ENCODE measurements around the gene PTPRN2.
"Not testable (repeated sequence)": the region's sequence is repeated elsewhere in the genome, so short reads cannot be mapped to it uniquely, and the experiment has no call there.

PTPRN2 gene

GRCh38 chr7:157905651-157906461 is 681.8 kb downstream of the PTPRN2 start:
- TF ChIP-seq, protein P1, sequence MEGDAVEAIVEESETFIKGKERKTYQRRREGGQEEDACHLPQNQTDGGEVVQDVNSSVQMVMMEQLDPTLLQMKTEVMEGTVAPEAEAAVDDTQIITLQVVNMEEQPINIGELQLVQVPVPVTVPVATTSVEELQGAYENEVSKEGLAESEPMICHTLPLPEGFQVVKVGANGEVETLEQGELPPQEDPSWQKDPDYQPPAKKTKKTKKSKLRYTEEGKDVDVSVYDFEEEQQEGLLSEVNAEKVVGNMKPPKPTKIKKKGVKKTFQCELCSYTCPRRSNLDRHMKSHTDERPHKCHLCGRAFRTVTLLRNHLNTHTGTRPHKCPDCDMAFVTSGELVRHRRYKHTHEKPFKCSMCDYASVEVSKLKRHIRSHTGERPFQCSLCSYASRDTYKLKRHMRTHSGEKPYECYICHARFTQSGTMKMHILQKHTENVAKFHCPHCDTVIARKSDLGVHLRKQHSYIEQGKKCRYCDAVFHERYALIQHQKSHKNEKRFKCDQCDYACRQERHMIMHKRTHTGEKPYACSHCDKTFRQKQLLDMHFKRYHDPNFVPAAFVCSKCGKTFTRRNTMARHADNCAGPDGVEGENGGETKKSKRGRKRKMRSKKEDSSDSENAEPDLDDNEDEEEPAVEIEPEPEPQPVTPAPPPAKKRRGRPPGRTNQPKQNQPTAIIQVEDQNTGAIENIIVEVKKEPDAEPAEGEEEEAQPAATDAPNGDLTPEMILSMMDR (IDR thresholded peaks at IDR 0.05; ENCODE audit: low read depth, low read length, missing control alignments) = no peak
- in situ Hi-C loops (cut with HindIII; ENCODE audit: low sequenced_read_pairs) = no loop called here
- H3K4me3 ChIP-seq (ENCODE audit: low read depth, low read length) = no peak overlapping the region
- DNase-seq (ENCODE audit: low read depth) = no peak

DNA sequence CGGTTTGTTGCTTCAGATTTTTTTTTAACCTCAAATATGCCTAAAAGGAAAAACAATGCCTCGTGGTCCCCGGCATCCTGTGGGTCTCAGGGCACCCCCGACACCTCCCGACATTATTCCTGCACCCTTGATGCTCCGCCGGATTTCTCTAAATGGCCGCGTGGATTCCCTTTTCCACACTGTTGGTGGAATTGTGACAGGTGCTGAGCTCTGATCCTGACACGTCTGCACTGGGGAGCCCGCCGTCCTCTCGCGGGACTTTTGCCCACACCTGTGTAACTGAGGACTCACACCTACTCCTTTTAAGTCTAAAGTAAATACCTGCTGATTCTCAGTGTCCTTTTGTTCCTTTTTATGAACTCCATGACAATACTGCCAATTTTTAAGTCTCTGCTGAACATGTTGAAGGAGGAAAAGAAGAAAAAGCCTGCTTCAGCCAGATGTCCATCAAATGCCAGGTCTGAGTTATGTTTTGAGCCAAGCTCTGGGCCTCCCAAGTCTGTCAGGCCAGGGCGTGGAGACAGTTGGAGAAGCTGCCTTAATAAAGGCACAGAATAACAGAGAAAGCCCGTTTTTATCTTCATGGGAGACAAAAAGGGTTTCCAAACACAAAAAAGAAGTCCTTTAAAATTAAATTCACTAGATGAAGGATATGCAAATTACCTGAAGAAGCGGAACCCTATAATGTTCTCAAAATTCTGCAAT is 682.6 kb downstream of the PTPRN2 start:
- no peak for DNase-seq (ENCODE audit: low read depth)
- in situ Hi-C loops (cut with HindIII; ENCODE audit: low sequenced_read_pairs) = no loop called here
- H3K4me3 ChIP-seq (ENCODE audit: low read depth, low read length) = no peak overlapping the region
- TF ChIP-seq, protein P1 (IDR thresholded peaks at IDR 0.05; ENCODE audit: low read depth, low read length, missing control alignments) = no peak

GRCh38 chr7:157904211-157904865 is 683.3 kb downstream of the PTPRN2 start:
- TF ChIP-seq, protein P1 (IDR thresholded peaks at IDR 0.05; ENCODE audit: low read depth, low read length, missing control alignments) = no peak
- DNase-seq (ENCODE audit: low read depth) = no peak
- H3K4me3 ChIP-seq (ENCODE audit: low read depth, low read length) = no peak overlapping the region
- in situ Hi-C loops (cut with HindIII; ENCODE audit: low sequenced_read_pairs) = no loop called here

DNA sequence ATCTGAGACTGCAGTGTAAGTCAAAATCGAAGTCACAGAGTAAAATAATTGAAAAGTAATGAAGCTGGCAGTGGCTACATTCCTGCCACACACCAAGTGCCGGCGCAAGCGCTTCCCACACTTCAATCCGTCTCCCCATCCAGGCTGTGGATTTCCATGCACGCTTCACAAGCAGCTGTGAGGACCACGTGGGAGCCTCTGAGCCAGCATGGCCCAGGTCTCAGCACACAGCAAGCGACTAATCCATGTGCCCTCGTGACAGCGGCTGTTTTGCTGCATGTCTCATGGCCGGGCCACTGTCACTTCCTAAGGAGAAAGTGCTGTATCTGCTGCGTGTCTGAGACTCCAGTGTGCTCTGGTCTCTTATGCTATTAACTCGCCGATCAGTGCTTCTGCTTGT is 683.9 kb downstream of the PTPRN2 start:
- H3K4me3 ChIP-seq (ENCODE audit: low read depth, low read length) = no peak overlapping the region
- no peak for DNase-seq (ENCODE audit: low read depth)
- in situ Hi-C loops (cut with HindIII; ENCODE audit: low sequenced_read_pairs) = no loop called here
- TF ChIP-seq, protein P1 (IDR thresholded peaks at IDR 0.05; ENCODE audit: low read depth, low read length, missing control alignments) = no peak

DNA sequence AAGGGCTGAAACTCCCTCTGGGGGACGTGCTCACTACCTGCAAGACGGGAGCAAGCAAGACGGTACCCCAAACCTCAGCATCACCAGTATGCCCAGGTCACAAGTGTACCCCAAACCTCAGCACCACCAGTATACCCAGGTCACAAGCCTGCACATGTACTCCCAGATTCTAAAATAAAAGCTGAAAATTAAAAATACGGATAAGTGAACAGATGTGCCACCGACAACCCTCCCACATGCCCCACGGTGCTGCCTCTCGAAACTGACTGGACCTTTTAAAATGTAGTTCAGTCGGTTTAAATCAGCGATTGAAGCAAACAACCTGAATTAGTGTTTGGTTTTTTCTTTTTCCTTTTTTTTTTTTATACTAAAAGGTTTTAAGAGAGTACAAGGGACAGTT is 684.3 kb downstream of the PTPRN2 start:
- no peak overlapping the region for H3K4me3 ChIP-seq (ENCODE audit: low read depth, low read length)
- DNase-seq (ENCODE audit: low read depth) = no peak
- in situ Hi-C loops (cut with HindIII; ENCODE audit: low sequenced_read_pairs) = no loop called here
- TF ChIP-seq, protein P1 (IDR thresholded peaks at IDR 0.05; ENCODE audit: low read depth, low read length, missing control alignments) = no peak

GRCh38 chr7:157901816-157902610 is 685.6 kb downstream of the PTPRN2 start:
- H3K4me3 ChIP-seq (ENCODE audit: low read depth, low read length); in situ Hi-C loops (cut with HindIII; ENCODE audit: low sequenced_read_pairs); DNase-seq (ENCODE audit: low read depth): not testable (repeated sequence)

Measured in astrocyte of the cerebellum (primary cell).